ENCODE measurements around the gene ARHGEF1. TPM values are rescaled to one million over a fixed set of nuclear protein-coding genes. Genes with fewer than 3 reads are reported as not detected.

ARHGEF1 gene
- polyA plus RNA-seq, 1 experiment = 19.5 TPM

GRCh38 chr19:41915021-41915775, 32.2 kb downstream of the ARHGEF1 start:
- H3K4me3 ChIP-seq (ENCODE audit: low read depth, low read length) = no peak overlapping the region
- POLR2A ChIA-PET = no interaction called here
- no peak for DNase-seq (ENCODE audit: low read depth, low spot score)
- no peak overlapping the region for H3K27ac ChIP-seq (ENCODE audit: low read depth, low read length)
- CTCF ChIA-PET = no interaction called here
- H3K9me3 ChIP-seq (ENCODE audit: control insufficient read depth, insufficient read depth, low read length) = no peaks in the 10 kb centered on the region; the same call in none of the 2 replicates
- H3K27me3 ChIP-seq (ENCODE audit: control insufficient read depth, insufficient read depth, low read length) = peaks cover 72% of the 10 kb centered on the region
- TF ChIP-seq, protein P1, sequence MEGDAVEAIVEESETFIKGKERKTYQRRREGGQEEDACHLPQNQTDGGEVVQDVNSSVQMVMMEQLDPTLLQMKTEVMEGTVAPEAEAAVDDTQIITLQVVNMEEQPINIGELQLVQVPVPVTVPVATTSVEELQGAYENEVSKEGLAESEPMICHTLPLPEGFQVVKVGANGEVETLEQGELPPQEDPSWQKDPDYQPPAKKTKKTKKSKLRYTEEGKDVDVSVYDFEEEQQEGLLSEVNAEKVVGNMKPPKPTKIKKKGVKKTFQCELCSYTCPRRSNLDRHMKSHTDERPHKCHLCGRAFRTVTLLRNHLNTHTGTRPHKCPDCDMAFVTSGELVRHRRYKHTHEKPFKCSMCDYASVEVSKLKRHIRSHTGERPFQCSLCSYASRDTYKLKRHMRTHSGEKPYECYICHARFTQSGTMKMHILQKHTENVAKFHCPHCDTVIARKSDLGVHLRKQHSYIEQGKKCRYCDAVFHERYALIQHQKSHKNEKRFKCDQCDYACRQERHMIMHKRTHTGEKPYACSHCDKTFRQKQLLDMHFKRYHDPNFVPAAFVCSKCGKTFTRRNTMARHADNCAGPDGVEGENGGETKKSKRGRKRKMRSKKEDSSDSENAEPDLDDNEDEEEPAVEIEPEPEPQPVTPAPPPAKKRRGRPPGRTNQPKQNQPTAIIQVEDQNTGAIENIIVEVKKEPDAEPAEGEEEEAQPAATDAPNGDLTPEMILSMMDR (IDR thresholded peaks at IDR 0.05; ENCODE audit: low read depth, low read length) = no peak

- CTCF ChIA-PET = no interaction called here
Measured at GRCh38 chr19:41915776-41916414, 32.9 kb downstream of the ARHGEF1 start.

DNA sequence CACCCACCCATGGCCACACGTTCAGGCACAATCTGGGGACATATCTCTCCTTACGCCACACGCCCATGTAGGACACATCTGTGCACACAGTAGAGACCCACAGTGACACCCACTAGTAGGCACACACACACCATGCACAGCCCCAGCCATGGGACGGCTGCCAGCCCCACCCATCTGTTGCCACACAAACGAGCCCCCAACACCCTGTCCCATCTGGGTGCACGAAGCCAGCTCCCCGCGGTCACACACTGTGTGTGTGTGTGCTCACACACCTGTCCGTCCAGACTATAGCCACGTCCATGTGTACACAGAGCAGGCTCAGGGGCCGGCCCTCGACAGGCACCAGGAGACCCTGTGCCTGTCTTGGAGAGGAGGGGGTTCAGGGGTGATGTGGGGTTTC, 34.7 kb downstream of the ARHGEF1 start:
- no peak for DNase-seq (ENCODE audit: low read depth, low spot score)
- peaks cover 78% of the 10 kb centered on the region for H3K27me3 ChIP-seq (ENCODE audit: control insufficient read depth, insufficient read depth, low read length)
- TF ChIP-seq, protein P1 (IDR thresholded peaks at IDR 0.05; ENCODE audit: low read depth, low read length) = no peak
- H3K4me3 ChIP-seq (ENCODE audit: low read depth, low read length) = no peak overlapping the region
- peaks cover 5% of the 10 kb centered on the region for H3K9me3 ChIP-seq (ENCODE audit: control insufficient read depth, insufficient read depth, low read length)
- CTCF ChIA-PET = no interaction called here
- POLR2A ChIA-PET = no interaction called here
- H3K27ac ChIP-seq (ENCODE audit: low read depth, low read length) = no peak overlapping the region

More at GRCh38 chr19:41915776-41916414, 32.9 kb downstream of the ARHGEF1 start:
- no peak overlapping the region for H3K4me3 ChIP-seq (ENCODE audit: low read depth, low read length)
- H3K27me3 ChIP-seq (ENCODE audit: control insufficient read depth, insufficient read depth, low read length) = peaks cover 77% of the 10 kb centered on the region
- DNase-seq (ENCODE audit: low read depth, low spot score) = no peak
- no peak overlapping the region for H3K27ac ChIP-seq (ENCODE audit: low read depth, low read length)
- TF ChIP-seq, protein P1 (IDR thresholded peaks at IDR 0.05; ENCODE audit: low read depth, low read length) = no peak
- H3K9me3 ChIP-seq (ENCODE audit: control insufficient read depth, insufficient read depth, low read length) = peaks cover 3% of the 10 kb centered on the region
- POLR2A ChIA-PET = no interaction called here

DNA sequence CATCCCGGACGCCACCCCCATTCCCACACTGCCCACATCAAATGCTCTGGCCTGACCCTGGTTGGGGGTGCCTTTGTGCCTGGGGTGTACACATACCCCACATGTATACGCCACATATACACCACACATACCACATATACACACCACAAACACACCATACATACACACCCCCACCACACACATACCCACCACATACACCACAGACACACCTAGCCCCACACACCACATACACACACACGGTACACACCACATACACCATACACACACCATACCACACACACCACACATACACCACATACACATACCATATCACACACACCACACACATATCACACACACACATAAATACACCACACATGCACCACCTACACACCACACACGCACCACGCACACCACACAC, 35.1 kb downstream of the ARHGEF1 start:
- CTCF ChIA-PET = no interaction called here
- DNase-seq (ENCODE audit: low read depth, low spot score) = no peak
- Histone ChIP-seq H3K27ac (ENCODE audit: low read depth, low read length) (no peak overlapping the region), H3K9me3 (ENCODE audit: control insufficient read depth, insufficient read depth, low read length) (peaks cover 5% of the 10 kb centered on the region), H3K27me3 (ENCODE audit: control insufficient read depth, insufficient read depth, low read length) (peaks cover 79% of the 10 kb centered on the region), H3K4me3 (ENCODE audit: low read depth, low read length) (no peak overlapping the region)
- TF ChIP-seq, protein P1 (IDR thresholded peaks at IDR 0.05; ENCODE audit: low read depth, low read length) = no peak
- POLR2A ChIA-PET = no interaction called here

GRCh38 chr19:41918653-41919244, 35.8 kb downstream of the ARHGEF1 start:
- ChIA-PET CTCF (no interaction called here), POLR2A (interaction anchor here (0.9 kb wide), 1 partner anchor 10 kb away, joined by 3 read pairs; no protein-coding TSS in a partner anchor)
- Histone ChIP-seq H3K27me3 (ENCODE audit: control insufficient read depth, insufficient read depth, low read length) (peaks cover 77% of the 10 kb centered on the region), H3K4me3 (ENCODE audit: low read depth, low read length) (no peak overlapping the region), H3K9me3 (ENCODE audit: control insufficient read depth, insufficient read depth, low read length) (peaks cover 5% of the 10 kb centered on the region), H3K27ac (ENCODE audit: low read depth, low read length) (no peak overlapping the region)
- DNase-seq (ENCODE audit: low read depth, low spot score) = no peak
- TF ChIP-seq, protein P1 (IDR thresholded peaks at IDR 0.05; ENCODE audit: low read depth, low read length) = no peak
